NCI-H2227 (cell line): ENCODE results near the gene PTER.

Experiments
- DNase-seq: peaks from one replicate; lab custom pipeline; 2025; ENCODE audit not compliant: unreplicated experiment; lab: John Stamatoyannopoulos, UW

The PTER gene

DNA sequence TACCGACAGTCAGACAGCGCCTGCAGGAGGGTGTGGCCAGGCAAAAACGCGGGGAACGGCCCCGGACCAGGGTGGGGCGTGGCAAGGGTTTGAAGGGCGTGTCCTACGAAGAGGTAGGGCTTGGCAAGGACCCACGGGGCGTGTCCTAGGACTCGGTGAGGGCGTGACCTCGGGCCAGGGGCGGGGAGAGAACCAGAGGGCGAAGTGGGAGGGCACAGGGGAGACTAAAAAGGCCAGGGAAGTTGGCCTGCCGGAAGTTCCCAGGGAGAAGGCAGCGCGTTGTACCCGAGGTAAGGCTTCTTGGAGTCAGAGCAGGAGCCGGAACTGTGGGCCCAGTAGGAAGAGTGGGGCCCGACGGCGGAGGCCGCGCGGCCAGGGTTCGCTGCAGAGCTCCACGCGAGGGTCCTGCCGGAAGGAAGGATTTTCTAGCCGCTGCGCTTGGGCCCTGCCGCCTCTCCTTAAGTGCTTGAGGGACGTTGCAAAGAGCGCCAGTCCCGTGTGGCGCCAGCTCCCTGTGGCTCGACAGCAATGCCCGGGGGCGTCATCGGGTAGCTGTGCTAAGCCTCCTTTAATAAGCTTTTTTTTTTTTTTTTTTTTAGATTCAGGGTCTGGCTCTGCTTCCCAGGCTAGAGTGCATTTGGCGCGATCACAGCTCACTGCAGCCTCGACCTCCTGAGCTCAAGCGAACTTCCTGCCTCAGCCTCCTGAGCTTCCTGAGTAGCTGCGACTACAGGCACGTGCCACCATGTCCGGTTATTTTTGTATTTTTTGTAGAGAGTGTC is at the start of gene PTER:
Gene PTER, plus strand, starts transcription at position 253 of the 782 bp plus-strand sequence. CDS start 47,375 bp downstream, outside the sequence.
- peak; percentile 89 for DNase-seq

GRCh38 chr10:16392531-16393069 is 44.2 kb upstream of the PTER start:
- DNase-seq: no peak

DNA sequence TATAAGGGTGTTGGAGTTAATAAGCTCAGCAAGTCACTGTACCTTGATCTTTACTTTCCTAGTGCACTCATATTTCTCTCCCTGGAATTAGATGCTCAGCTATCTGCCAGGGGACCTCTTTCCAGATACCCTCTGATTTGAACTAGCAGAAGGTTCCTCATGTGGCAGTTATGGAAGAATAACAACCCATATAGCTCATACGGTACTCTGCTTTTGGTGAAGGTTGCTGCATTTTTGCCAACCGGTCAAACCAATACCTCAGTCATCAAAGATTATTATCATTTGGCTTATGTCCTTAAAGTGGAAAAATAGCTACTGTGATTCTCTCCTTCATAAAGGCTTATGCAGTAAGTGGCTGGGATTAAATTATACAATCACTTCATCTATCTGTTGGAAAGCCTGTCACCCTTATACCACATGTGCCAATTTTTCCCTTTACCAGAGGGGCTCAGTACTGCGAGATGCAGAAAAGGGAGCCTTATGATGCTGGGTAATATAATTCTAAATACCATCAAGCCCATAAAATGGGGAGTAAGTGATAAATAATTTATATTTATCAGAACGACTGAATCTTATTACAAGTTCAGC is 43.4 kb upstream of the PTER start:
- no peak for DNase-seq

- no peak for DNase-seq
These were observed 35.4 kb upstream of the PTER start for GRCh38 chr10:16401416-16401815.

GRCh38 chr10:16408379-16408778 is 28.4 kb upstream of the PTER start:
- DNase-seq: no peak

DNA sequence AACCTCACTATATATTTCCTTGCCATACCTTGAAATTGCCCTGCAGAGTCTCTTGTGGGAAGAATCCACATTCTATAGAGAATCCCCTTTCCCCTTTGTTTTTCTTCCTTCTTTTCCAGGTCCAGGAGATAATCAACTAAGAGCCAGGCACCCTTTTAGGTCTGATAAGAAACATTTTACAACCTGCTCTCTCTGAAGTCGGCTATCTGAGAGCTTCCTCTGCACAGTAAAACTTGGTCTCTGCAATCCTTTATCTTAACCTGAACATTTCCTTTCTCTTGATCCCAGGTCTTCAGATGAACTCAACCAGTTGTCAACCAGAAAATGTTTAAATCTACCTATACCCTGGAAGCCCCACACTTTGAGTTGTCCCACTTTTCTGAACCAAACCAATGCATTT is 19.5 kb upstream of the PTER start:
- DNase-seq: no peak

DNA sequence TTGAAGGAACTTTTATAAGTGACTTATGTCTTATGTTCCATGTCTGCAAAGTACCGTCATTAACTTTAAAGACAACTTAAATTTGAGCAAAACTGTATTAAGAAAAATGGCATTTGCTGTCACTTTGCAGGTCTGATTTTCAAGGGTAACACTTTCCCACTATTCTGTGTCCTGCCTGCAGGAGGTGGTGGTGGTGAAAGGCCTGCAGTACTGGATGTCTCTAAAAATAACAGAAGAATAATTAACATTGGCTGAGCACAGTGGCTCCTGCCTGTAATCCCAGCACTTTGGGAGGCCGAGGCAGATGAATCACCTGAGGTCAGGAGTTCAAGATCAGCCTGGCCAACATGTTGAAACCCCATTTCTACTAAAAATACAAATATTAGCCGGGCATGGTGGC is 13.2 kb upstream of the PTER start:
- no peak for DNase-seq

DNA sequence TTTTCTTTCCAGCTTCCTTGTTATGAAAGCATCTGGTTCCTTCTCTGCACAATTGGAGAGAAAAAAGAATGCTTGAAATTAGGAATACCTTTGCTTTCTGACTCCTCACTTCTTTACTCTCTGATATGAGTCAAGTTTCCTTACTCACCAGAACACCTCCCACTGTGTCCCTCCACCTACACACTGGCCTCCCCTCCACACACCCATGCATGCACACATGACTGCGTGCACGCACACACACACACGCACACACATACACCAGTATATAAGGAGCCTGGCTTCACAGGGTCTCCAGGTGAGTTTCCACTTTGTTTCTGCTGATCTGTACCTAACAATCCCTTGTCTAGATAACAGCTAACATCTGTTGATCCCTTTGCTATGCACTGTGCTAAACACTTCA is 11.4 kb upstream of the PTER start:
- no peak for DNase-seq

GRCh38 chr10:16429539-16429938 is 7.3 kb upstream of the PTER start:
- DNase-seq: no peak

- DNase-seq: no peak
These were observed 448 bp upstream of the PTER start for GRCh38 chr10:16436367-16436757.

DNA sequence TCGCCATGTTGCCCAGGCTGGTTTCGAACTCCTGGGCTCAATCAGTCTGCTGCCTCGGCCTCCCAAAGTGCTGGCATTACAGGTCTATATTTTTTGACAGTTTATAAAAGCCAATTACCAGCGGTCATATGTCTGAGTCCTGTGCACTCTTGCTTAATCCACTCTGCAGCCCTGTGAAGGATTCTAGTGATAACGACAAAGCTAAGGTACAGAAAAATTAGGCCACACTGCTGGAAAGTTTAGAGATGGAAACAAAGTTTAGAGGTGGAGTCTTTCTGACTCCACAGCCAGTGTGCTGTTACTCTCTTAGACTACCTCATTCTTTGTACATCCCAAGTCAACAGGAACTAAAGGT is 707 bp downstream of the PTER start:
- DNase-seq: no peak

DNA sequence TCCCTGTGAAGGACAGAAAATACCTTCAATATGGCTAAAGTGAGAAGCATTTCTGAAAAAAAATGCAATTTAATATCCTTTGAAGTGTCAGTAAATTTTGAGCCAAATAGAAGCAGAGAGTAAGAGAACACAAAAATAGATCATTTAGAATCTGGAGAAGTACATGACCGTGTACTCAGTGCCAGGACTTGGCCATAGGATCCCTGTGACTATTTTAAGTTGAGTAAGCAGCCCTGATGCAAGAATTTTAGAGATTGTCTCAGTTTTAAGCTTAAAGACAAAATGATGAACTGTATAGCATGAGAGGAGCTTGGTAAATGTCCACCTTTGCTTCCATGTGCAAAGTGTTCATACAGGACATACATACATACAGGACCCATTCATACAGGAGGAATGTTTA is 2.5 kb downstream of the PTER start:
- no peak for DNase-seq

GRCh38 chr10:16440396-16441133 is 3.8 kb downstream of the PTER start:
- no peak for DNase-seq

GRCh38 chr10:16441173-16441840 is 4.5 kb downstream of the PTER start:
- DNase-seq: peak; percentile 3

DNA sequence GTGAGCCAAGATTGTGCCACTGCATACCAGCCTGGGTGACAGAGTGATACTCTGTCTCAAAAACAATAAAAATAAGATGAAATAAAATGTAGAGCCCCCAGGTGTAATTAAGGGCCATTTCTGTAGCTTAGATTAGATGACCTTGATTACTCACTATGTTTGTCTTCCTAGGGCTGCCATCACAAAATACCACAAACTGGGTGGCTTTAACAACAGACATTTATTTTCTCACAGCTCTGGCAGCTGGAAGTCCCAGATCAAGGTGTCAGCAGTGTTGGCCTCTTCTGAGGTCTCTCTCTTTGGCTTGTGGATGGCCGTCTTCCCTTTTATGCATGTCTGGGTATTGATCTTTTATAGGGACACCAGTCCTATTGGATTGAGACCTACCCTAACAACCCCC is 6.1 kb downstream of the PTER start:
- DNase-seq: no peak

DNA sequence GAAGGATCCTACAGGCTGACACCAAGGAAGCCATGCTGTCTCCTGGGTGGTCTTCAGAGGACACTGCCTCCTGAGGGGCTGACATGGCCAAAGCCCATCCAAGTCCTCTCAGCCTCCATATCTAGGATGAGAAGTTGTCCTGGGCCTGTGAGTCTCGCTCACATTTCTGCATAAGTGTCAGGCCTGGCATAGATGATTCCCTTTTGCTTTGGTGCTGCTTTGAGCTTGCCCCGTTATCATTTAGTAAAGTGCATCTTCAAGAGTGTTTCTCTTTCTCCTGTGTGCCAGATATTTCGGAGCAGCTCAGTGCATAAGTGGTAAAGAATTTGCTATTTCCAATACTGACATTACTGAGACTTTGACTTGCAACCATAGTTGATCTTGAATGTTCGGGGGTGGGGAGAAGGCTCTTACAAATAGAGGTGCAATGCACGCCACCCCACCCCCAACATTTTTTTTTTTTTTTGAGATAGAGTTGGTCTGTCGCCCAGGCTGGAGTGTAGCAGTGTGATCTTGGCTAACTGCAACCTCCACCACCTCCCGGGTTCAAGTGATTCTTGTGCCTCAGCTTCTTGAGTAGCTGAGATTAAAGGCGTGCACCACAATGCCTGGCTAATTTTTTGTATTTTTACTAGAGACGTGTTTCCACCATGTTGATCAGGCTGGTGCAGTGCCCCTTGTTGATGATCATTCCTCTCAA is 9.1 kb downstream of the PTER start:
- no peak for DNase-seq

- DNase-seq: no peak
These were observed 12.6 kb downstream of the PTER start for GRCh38 chr10:16449454-16449853.

GRCh38 chr10:16458166-16458955 is 21.6 kb downstream of the PTER start:
- DNase-seq: no peak

GRCh38 chr10:16459423-16459939 is 22.7 kb downstream of the PTER start:
- DNase-seq: no peak

DNA sequence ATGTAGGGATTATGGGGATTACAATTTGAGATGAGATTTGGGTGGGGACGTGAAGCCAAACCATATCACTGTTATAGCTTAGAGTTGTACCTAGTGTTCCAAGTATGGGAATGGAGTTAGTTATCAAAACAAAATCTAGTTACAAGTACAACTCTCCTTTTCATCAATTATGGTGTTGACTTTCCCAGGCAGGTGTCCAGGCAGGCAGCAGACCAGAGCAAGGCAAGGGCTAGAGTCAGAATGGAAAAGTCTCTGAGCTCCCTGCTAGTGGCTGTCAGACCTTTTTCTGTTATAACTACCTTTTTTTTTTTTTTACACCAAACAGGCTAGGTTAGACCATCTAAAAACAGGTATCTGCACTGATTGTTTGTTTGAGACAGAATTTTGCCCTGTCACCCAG is 29.2 kb downstream of the PTER start:
- DNase-seq: no peak
